ENCODE results near the gene GFI1. TPM values are rescaled to one million over a fixed set of nuclear protein-coding genes. Genes with fewer than 3 reads are reported as not detected.

Gene GFI1
- total RNA-seq, 4 donors from 2014 or later = 0.26 to 2.4 (median 0.95) TPM; not detected in 1

GRCh38 chr1:92516574-92516973, 29.8 kb upstream of the GFI1 start:
- no peak for DNase-seq
- no peak overlapping the region for H3K27ac ChIP-seq
- no peak overlapping the region for H3K4me3 ChIP-seq
- intact Hi-C loops (cut with DNase I; ENCODE audit: low total_unique reads) = no loop called here
- H3K27me3 ChIP-seq = no peaks in the 10 kb centered on the region
- H3K9me3 ChIP-seq = no peaks in the 10 kb centered on the region
- TF ChIP-seq CTCF (IDR thresholded peaks at IDR 0.05) = no peak
- TF ChIP-seq POLR2A (IDR thresholded peaks at IDR 0.05) = no peak
- no peaks in the 10 kb centered on the region for H3K36me3 ChIP-seq
- H3K4me1 ChIP-seq = no peaks in the 10 kb centered on the region

GRCh38 chr1:92515796-92516201, 29.1 kb upstream of the GFI1 start:
- H3K4me3 ChIP-seq = no peak overlapping the region
- H3K4me1 ChIP-seq = no peaks in the 10 kb centered on the region
- intact Hi-C loops (cut with DNase I; ENCODE audit: low total_unique reads) = no loop called here
- H3K27ac ChIP-seq = no peak overlapping the region
- DNase-seq = no peak
- no peak for TF ChIP-seq CTCF (IDR thresholded peaks at IDR 0.05)
- TF ChIP-seq POLR2A (IDR thresholded peaks at IDR 0.05) = no peak
- H3K9me3 ChIP-seq = no peaks in the 10 kb centered on the region
- H3K36me3 ChIP-seq = no peaks in the 10 kb centered on the region
- H3K27me3 ChIP-seq = no peaks in the 10 kb centered on the region

GRCh38 chr1:92511541-92511940, 24.8 kb upstream of the GFI1 start:
- no peak overlapping the region for H3K27ac ChIP-seq
- TF ChIP-seq POLR2A (IDR thresholded peaks at IDR 0.05) = no peak
- no peak for TF ChIP-seq CTCF (IDR thresholded peaks at IDR 0.05)
- intact Hi-C loops (cut with DNase I; ENCODE audit: low total_unique reads) = no loop called here

GRCh38 chr1:92509619-92510018, 22.9 kb upstream of the GFI1 start:
- Histone ChIP-seq H3K36me3 (no peaks in the 10 kb centered on the region), H3K9me3 (no peaks in the 10 kb centered on the region), H3K4me1 (no peaks in the 10 kb centered on the region), H3K27me3 (no peaks in the 10 kb centered on the region), H3K4me3 (no peak overlapping the region), H3K27ac (no peak overlapping the region)
- no peak for DNase-seq
- intact Hi-C loops (cut with DNase I; ENCODE audit: low total_unique reads) = no loop called here
- TF ChIP-seq POLR2A (IDR thresholded peaks at IDR 0.05) (no peak), CTCF (IDR thresholded peaks at IDR 0.05) (no peak)

More at GRCh38 chr1:92511541-92511940, 24.8 kb upstream of the GFI1 start:
- Histone ChIP-seq H3K9me3 (no peaks in the 10 kb centered on the region), H3K4me3 (no peak overlapping the region), H3K27me3 (no peaks in the 10 kb centered on the region), H3K36me3 (no peaks in the 10 kb centered on the region), H3K4me1 (no peaks in the 10 kb centered on the region)
- DNase-seq = no peak

- Histone ChIP-seq H3K4me1 (no peaks in the 10 kb centered on the region), H3K9me3 (no peaks in the 10 kb centered on the region), H3K36me3 (no peaks in the 10 kb centered on the region), H3K4me3 (no peak overlapping the region), H3K27me3 (no peaks in the 10 kb centered on the region), H3K27ac (no peak overlapping the region)
- intact Hi-C loops (cut with DNase I; ENCODE audit: low total_unique reads) = no loop called here
- no peak for DNase-seq
- no peak for TF ChIP-seq CTCF (IDR thresholded peaks at IDR 0.05)
- no peak for TF ChIP-seq POLR2A (IDR thresholded peaks at IDR 0.05)
Measured at GRCh38 chr1:92505015-92505692, 18.4 kb upstream of the GFI1 start.

All from uterus (tissue), 4 donors.